ENCODE results near the gene BCL7A.

The BCL7A gene

DNA sequence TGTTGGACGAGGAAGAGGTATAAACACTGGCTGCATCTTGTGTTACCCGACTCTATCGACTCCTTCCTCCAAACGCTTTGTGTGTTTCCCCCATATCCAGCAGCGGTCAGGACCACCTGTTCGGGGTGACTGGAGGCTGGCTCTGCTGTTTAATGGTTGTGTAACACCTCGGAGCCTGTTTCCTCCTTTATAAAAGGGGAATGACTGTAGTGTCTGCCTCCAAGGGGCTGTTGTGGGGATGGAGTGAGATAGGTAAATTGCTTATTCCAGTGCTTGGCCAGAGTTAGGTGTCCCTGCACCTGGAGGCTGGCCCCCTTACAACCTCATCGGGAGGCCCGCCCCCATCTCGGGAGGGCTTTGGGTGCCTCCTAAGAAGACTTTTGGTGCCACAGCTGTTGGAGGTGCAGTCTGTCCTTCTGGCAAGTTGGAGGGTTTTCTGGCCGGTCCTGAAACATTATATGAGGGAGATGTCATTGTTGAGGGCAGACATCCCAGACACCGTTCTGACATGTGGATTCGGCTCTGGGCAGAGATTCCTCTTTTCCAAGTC, 57.9 kb downstream of the BCL7A start:
- no peak for DNase-seq

DNA sequence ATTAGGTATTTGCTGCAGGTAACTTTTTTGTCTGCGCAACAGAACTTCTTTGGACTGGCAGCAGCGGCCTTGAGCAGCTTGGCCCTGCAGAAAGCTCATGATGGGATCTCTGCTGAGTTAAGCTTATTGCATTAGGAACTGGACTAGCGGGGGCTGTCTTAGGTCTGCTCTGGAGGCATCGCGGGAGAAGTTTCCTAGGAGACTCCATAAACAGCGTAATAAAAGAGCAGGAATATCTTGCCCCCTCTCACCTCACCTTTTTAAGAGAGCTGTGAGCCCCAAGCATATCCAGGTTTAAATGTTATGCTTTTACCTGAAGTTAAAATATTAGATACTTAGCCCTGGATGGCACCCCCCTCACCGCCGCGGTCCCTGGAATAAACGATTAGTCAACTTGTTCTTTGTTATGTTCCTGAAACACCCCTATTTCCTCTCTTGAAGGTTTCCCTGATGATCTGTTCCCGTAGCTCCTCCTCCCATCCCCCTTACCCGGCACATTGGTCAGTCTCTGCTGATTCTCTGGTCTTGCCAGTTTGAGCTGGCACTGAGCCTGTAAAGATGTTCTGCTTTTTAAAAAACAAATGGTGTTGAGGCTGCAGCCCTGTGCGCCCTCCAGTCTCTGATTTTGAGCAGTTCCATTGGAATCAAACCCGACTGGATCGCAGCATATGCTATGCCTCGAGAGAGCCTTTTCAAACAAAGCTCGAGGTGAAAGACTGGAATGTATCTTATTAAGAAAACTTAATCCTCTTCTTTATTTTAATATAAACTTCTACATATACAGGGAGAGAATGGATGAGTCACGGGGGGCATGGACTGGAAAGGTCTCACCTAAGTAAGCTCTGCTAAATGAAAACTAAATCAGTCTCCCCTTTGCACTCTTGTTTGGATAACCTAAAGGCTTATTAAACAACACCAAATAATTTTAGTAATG, 58.7 kb downstream of the BCL7A start:
- DNase-seq, result no peak

DNA sequence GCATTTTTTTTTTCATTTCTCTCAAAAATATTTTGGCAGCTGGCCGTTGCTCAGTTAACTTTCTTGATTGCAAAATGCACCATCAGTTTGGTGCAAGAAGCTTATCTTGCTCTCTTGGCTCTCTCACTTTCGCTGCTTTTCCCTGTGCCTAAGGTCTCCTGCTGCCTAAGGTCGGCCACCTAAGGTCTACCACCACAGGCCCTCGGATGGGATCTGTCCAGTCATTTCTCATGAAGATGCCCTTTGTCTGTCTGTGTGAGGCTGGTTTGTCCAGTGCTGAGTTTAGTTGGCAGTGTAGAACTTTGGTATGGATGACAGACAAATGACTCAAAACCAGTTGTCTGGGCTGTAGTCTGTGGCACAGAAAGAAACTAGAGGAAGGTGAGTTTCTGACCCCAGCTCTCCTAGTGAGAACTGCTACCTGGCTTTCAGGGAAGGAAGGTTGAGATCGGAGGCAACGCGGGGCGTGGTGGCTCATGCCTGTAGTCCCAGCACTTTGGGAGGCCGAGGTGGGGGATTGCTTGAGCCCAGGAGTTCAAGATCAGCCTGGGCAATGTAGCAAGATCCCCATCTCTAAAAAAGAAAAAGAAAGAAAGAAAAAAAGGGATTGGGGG, 59.5 kb downstream of the BCL7A start:
- no peak for DNase-seq

DNA sequence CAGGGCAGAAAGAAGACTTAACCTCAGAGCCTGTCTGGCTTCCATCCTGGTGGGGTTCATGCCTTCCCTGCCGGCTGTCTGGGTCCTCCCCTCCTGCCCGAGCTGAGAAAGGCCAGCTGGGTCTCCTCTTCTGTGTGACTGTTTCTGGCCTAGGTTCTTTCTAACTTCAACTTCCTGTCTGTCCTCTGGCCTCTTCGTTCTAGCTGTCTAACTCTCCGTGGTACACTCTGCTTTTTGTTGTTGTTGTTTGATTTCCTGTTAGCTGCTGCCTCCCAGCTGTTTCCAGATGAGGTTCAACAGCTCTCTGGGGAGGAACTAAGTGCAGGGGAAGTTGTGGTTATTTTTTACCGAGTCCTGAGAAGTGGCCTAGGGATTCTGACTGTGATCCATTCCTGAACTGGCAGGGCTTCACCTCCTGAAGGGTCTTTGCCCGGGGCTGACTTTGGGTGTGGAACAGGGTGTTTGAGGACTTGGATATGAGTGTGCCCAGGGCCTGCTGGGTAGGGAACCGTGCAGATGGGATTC, 60.1 kb downstream of the BCL7A start:
- peak; percentile 37 for DNase-seq

DNA sequence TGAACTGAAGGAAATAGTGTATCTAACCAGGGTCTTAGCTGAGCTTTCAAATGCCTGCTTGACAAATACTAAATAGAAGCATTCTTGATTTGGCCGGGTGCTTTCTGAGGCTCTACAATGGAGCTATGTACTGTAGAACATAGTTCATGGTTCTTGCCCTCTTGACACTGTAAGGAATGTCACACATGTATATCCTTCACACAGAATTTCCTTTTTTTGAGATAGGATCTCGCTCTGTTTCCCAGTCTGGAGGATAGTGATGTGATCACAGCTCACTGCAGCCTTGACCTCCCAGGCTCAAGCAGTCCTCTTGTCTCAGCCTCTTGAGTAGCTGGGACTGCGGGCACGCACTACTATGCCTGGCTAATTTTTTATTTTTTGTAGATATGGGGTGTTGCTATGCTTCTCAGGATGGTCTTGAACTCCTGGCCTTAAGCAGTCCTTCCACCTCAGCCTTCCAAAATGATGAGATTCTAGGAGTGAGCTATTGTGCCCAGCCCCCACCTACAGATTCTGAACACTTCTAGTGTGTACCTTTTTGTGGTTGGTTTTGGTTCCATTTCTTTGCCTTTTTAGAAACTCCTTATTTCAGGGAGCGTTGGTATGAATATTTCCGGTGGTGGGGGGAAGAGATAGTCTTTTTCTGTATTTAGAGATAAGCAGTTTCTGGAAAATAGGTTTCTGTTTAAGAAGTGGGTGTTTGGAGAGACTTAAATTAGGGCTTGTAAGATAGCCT, 61.1 kb downstream of the BCL7A start:
- no peak for DNase-seq

DNA sequence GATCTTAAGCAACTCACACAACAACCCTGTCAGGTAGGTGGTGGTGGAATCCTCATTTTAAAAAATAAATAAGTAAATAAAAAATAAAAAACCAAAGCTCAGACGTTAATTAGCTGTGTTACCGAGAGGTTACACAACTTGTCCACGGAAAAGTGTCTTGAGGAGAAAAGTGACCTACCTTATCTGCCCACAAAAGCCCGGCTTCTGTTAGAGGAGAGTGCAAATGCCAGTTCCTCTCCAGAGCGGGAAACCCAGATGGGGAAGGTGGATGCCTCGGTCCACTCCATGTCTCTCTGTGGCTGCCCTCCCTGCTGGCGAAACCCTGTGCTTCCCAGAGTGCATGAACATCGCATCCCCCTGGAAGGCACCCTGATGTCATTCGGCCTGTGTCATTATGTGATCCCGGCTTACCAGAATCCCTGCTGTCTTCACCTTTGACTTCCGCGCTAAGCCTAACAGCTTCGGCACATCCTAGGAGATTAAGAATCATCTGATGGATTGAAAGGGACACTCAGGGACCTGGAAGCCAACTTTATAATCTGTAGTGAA, 63.2 kb downstream of the BCL7A start:
- DNase-seq, result no peak

DNA sequence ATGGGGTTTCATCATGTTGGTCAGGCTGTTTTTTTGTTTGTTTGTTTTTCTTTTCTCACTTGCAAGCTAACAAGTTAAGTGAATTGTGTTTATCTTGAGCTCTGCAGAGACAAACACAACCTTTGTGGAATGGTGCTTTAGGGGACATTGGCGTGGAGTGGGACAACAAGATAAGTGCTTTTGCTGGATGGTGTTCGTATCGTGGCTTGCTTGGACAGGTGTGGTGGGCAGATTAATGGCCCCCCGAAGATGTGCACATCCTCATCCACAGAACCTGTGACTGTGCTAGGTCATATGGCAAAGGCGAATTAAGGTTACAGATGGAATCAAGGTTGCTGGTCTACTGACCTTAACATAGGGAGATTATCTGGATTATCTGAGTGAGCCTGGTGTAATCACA, 63.9 kb downstream of the BCL7A start:
- no peak for DNase-seq

DNA sequence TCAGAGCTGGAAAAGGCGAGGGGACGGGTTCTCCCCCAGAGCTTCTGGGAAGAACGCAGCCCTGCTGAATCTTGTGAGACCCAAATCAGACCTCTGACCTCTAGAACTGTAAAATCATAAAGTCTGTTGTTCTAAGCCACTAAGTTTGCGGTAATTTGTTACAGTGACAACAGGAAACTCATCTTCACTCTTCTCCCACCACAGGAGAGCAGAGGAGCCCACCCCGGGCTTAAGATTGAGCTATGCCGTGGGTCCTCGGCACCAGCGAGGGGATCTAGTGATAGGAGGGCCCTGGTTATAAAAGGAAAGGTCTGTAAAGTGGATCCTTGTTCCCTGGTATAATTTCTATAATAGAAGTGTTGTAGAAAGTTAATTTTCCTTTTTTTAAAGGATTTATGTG, 64.4 kb downstream of the BCL7A start:
- DNase-seq, result no peak

DNA sequence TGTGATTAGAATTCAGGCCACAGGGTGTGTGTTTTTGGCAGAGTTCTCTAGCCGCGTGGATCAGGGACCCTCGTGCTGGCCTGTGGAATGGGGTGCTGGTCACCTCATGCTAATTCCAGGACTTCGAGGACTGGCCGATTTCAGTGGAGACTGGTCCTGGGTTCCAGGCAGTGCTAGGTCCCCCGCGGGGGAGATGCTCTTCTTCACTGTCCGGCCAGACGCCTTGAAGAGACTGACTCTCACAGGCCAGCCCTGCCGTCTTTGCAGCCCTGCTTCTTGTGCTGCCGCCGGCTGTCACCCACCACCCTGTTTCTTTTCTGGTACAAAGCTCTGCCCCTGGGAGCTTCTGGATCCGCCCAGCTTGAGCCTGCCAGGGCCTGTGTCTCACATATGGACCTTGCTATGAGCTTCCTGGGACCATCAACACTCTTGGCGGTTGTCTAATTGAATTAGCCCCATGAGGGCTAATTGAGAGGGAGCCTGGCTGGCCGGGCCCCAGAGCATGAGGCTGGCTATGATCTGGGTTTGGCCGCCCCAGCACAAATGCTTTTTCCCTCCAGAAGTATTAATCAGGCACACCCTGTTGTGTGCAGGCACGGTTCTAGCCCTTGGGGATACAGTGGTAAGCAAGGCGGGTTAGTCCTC, 65.1 kb downstream of the BCL7A start:
- no peak for DNase-seq

DNA sequence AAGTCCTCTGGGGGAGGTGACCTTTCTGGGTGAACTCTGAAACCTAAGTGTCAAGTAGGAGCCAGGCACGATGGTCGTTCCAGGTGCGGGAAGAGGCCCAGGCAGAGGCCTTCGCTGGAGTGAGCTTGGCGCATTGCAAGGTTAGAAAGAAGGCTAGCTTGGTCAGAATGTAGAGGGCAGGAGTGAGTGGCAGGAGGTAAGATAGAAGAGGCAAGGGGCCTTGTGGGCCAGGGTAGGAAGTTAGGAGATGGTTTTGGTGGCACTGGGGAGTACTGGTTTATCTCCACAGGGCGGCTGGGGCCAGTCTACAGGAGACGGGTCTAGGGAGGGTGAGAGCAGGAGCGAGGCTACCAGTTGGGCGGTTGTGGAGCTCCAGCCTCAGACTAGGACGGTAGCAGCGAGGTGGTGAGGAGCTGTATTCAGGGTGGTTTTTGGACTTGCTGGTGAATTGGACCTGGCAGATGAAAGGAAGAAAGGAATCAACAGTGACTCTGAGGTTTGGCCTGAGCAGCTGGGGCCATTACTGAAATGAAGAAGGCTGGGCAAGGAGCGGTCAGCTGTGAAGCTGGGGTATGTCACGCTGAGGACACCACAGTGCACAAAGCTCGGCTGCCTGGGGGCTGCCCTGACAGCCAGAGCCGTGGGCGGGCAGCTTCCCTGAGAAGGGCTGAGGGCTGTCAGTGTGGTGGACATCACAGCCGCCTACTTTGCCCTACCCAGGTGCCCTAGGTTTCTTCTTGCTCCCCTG, 65.9 kb downstream of the BCL7A start:
- DNase-seq, result no peak

DNA sequence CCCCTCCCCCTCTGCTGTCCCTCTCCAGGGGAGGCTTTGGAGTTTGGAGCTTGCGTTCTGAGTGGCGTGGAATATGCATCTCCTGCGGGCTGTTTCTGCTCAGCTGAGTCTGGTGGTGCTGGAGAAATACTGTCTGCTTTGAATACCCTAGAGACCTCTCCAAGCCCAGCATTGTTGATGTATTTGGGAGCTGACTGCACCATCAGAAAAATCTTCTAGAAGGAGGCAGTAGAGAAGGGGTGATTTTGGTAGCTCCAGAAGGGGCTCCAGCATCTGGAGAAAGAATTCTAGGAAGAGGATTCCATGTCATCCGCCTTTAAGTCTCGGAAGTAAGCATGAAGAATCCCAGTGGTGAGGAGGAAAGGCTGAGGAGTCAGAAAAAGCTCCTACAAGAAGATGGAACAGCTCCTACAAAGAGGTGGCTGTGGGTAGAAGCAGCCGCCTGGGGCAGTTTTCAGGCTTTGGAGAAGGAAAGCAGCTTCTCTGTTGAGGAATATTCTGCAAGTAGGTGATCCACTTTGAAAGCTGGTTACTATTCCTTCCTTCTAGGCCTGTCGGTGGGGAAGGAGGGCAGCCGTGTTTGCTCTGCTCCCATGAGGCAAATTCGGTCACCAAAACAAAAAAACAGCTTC, 66.6 kb downstream of the BCL7A start:
- DNase-seq, result no peak

DNA sequence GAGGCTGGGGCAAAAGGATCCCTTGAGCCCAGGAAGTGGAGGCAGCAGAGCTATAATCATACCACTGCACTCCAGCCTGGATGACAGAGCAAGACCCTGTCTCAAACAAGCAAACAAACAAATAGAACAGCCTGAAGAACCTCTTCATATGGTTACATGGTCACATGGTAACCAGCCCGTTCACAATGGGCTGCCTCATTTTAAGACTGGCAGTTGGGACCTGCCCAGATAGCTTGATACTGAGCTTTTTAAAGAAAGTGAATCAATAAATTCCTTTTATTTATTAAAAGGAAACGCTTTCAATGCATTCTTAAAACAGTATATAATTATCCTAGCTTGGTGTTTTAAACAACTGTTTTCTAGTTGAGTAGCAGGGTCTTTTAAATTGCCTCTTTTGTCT, 67.4 kb downstream of the BCL7A start:
- DNase-seq, result no peak

DNA sequence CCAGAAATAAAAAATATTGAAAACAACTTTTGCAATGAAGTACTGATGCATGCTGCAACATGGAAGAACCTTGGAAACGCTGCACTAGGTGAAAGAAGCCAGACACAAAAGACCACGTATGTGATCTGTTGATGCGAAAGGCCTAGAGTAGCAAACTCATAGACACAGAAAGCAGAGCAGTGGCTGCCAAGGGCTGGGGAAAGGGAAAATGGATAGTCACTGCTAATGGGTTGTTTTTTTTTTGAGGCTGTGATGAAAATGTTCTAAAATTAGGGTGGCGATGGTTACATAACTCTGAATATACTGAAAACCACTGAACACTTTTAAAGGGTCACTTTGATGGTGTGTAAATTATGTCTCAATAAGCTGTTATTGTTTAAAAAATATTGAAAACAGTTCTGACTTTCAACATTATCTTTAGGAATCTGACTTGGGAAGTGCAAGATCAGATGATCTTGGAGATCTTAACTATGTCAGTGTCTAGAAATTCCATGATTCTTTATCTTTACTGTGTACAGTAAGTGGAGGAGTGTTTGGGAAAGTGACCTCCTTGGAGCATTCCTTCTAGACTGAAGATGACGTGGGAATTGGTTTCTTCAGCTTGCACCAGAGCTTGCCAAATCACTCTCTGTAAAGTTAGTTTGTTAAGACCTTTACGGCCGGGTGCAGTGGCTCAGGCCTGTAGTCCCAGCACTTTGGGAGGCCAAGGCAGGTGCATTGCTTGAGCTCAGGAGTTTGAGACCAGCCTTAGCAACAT, 69.3 kb downstream of the BCL7A start:
- no peak for DNase-seq

DNA sequence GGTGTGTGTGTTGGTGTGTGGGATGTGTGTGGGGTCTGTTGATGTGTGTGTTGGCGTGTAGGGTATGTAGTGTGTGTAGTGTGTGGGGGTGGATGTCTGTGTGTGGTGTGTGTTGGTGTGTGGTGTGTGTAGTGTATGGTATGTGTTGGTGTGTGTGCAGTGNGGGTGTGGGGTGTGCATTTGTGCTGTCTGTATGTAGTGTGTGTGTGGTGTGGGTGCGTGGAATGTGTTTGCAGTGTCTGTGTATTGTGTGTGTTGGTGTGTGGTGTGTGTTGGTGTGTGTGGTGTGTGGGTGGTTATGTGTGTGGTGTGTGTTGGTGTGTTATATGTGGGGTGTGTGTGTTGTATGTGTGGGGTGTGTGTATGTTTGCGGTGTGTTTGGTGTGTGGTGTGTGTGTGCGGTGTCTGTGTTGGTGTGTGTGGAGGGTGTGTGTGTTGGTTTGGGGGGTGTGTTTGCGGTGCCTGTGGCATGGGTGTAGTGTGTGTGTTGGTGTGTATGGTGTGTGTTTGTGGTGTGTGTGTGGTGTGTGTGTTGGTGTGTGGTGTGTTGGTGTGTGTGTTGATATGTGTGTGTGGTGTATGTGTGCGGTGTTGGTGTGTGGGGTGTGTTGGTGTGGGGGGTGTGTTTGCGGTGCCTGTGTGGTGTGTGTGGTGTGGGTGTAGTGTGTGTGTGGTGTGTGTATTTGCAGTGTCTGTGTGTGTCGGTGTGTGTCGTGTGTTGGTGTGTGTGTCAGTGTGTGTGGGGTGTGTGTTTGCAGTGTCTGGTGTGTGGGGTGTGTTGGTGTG, 71.6 kb downstream of the BCL7A start:
- no peak for DNase-seq

DNA sequence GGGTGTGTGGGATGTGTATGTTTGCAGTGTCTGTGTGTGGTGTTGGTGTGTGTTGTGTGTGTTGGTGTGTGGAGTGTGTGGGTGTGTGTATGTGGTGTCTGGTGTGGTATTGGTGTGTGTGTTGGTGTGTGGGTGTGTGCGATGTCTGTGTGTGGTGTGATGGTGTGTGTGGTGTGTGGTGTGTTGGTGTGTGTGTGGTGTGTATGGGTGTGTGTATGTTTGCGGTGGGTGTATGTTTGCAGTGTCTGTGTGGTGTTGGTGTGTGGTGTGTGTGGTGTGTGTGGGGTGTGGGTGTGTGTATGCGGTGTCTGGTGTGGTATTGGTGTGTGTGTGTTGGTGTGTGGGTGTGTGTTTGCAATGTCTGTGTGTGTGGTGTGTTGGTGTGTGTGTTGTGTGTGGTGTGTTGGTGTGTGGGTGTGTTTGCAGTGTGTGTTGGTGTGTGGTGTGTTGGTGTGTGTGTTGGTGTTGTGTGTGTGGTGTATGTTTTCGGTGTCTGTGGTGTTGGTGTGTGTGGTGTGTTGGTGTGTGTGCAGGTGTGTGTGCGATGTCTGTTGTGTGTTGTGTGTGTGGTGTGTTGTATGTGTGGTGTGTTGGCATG, 72.6 kb downstream of the BCL7A start:
- DNase-seq, result no peak

DNA sequence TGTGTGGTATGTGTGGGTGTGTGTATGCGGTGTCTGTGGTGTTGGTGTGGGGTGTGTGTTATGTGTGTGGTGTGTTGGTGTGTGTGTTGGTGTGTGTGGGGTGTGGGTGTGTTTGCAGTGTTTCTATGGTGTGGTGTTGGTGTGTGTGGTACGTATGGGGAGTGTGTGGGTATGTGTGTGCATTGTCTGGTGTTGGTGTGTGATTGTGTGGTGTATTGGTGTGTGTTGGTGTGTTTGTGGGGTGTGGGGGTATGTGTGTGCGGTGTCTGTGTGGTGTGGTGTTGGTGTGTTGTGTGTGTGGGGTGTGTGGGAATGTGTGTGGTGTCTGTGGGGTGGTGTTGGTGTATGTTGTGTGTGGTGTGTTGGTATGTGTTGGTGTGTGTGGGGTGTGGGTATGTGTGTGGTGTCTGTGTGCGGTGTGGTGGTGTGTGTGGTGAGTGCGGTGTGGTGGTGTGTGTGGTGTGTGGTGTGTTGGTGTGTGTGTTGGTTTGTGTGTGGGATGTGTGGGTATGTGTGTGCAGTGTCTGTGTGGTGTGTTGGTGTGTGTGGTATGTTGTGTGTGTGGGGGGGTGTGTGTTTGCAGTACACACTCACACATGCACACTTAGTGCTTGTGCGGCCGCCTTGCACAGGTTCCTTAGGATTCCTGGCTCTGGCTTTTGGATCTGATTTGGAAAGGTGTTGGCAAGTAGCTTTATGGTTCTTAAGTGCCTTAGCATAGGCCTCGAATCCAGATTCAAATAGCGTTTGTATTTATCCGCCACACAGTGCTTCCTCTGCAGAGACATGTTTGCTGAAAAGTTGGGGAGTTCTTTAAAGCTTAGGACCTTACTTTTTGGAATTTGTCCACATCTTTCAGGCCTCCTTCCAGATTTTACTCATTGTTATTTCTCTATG, 73.3 kb downstream of the BCL7A start:
- DNase-seq, result no peak

DNA sequence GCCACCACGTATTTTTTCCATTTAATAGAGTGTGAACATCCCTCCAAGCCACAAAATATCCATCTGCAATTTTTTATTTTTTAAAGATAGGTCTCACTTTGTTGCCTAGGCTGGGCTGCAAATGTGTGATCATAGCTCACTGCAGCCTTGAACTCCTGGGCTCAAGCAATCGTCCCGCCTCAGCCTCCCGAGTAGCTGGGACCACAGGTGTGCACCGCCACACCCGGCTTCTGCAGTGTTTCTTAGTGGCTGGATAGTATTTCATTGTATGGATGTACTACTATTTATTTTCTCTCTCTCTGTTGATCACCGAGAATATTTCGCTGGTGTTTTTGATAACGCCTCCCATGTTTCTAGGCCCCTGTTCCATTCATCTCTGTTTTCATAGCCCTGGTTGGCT, 74.3 kb downstream of the BCL7A start:
- DNase-seq, result no peak

DNA sequence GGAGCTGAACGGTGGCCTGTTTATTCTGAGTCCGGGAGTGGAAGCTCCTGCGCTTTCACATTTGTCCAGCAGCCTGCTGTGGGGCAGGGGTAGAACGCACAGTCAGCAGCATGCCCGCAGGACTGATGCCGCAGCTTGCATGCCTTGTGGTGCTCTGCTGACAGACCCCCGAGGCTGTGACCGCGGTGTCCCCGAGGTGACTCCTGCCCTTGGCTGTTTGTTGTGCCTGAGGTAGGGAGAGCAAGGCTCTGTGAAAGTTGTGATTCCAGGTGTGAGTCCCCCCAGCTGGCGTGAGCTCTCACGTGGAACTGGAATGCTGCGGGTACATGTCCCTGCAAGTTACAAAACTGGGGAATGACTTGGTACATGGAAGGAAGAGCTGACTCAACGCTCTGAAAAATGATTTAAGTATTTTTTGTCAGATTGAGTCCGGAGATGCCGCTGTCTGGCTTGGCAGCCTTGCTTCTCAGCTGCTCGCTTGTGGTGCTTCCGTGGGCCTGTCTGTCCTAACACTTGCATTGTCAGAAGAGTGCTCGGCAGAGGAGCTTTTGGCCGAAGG, 75.0 kb downstream of the BCL7A start:
- no peak for DNase-seq

Data from effector CD4-positive, alpha-beta T cell (primary cell).